DND-41 (cell line): Measurements from ENCODE around the gene CDS2.

Experiments
- ATAC-seq: fragments of 200-7000 bp; cut with Tn5 transposase; 3 replicates; pipeline ENCODE4 v1.9.1; 2021; ENCODE audit warnings: low read depth; ENCODE audit not compliant: insufficient read depth
- DNase-seq: peaks from one replicate; pipeline ENCODE4 v3.0.0-alpha.2; 2020
- H2AFZ ChIP-seq: 2 replicates; pipeline ENCODE4 v1.6.0; 2012; ENCODE audit warnings: low read depth, low read length
- H3K27ac ChIP-seq: 2 replicates; pipeline ENCODE4 v1.5.1; 2012; ENCODE audit warnings: low read length, inconsistent platforms
- H3K27me3 ChIP-seq: fragments of 200-600 bp; sonication (generic); 2 replicates; pipeline ENCODE4 v1.6.0; 2012; ENCODE audit warnings: low read length, mild to moderate bottlenecking, inconsistent platforms; ENCODE audit not compliant: insufficient read depth, poor library complexity
- H3K36me3 ChIP-seq: 2 replicates; pipeline ENCODE4 v1.5.1; 2012; ENCODE audit warnings: low read length, inconsistent platforms; ENCODE audit not compliant: insufficient read depth
- H3K4me1 ChIP-seq: 2 replicates; pipeline ENCODE4 v1.5.1; 2012; ENCODE audit warnings: mild to moderate bottlenecking, low read length; ENCODE audit not compliant: insufficient read depth
- H3K4me2 ChIP-seq: 2 replicates; pipeline ENCODE4 v1.6.0; 2012; ENCODE audit warnings: mild to moderate bottlenecking, moderate library complexity, low read length, inconsistent platforms; ENCODE audit not compliant: insufficient read depth
- H3K4me3 ChIP-seq, 2 experiments: fragments of 200-600 bp in 1 of 2; shearing (Covaris generic) in 1 of 2; 2 replicates each; pipeline ENCODE4 v1.5.1; 2012 to 2016; ENCODE audit warnings: inconsistent platforms in 2 of 2, low read length in 2 of 2, mild to moderate bottlenecking in 2 of 2, low read depth in 1 of 2, moderate library complexity in 1 of 2
- H3K79me2 ChIP-seq: 2 replicates; pipeline ENCODE4 v1.6.0; 2012; ENCODE audit warnings: low read length, inconsistent platforms; ENCODE audit not compliant: insufficient read depth
- H3K9ac ChIP-seq: 2 replicates; pipeline ENCODE4 v1.6.0; 2012; ENCODE audit warnings: low read depth, mild to moderate bottlenecking, inconsistent platforms, low read length, moderate library complexity
- H3K9me3 ChIP-seq: 2 replicates; pipeline ENCODE4 v1.5.1; 2012; ENCODE audit warnings: low read length, moderate library complexity, mild to moderate bottlenecking, inconsistent platforms; ENCODE audit not compliant: insufficient read depth, severe bottlenecking
- H4K20me1 ChIP-seq: 2 replicates; pipeline ENCODE4 v1.6.0; 2012; ENCODE audit warnings: low read length; ENCODE audit not compliant: insufficient read depth
- EZH2 ChIP-seq: IDR thresholded peaks from 3 replicates; pipeline ENCODE4 v1.6.1; 2012; ENCODE audit warnings: borderline replicate concordance, low read depth, mild to moderate bottlenecking, moderate library complexity, low read length, inconsistent platforms; ENCODE audit not compliant: severe bottlenecking
- TF ChIP-seq, protein P1 (sequence below): IDR thresholded peaks from 2 replicates; pipeline ENCODE4 v1.5.1; 2012; ENCODE audit warnings: borderline replicate concordance, low read length, moderate library complexity, mild to moderate bottlenecking; ENCODE audit not compliant: poor library complexity, severe bottlenecking; ENCODE audit errors: extremely low read depth

Gene CDS2

DNA sequence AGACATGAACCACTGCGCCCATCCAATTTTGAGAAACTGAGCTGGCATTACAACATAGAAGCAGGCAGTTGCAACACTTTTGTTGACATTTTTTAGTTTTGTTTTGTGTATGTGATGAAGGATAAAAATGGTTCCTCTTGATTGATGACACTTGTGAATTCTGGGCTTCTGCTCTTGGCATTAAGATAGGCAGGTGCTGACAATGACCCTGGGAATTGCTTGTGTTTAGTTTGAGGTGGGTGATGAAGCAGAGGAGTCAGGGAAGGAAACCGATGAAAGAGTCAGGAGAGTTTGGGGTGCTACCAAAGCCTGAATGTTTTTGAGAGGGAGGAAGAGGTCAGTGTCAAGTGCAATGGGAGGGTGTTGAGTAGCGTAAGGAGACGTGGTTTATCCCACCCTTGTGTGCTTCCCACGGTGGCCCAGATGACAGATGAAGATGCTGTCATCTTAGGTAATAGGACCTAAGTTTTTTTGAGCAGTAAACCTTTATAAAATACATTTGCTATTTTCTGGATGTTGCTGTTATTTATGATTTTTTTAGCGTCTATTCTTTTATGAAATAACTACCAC is 19.4 kb downstream of the CDS2 start:
- no peak overlapping the region for H3K4me3 ChIP-seq
- no peak overlapping the region for H3K4me2 ChIP-seq
- H3K27me3 ChIP-seq, result no peaks in the 10 kb centered on the region
- ATAC-seq (no peak), DNase-seq (no peak)
- peaks cover 61% of the 10 kb centered on the region for H4K20me1 ChIP-seq
- no peaks in the 10 kb centered on the region for H3K9me3 ChIP-seq
- no peak overlapping the region for H2AFZ ChIP-seq
- peaks cover 9% of the 10 kb centered on the region for H3K4me1 ChIP-seq
- H3K79me2 ChIP-seq, result peaks cover 97% of the 10 kb centered on the region
- peaks cover 11% of the 10 kb centered on the region for H3K36me3 ChIP-seq
- H3K9ac ChIP-seq, result no peak overlapping the region
- TF ChIP-seq, protein P1, sequence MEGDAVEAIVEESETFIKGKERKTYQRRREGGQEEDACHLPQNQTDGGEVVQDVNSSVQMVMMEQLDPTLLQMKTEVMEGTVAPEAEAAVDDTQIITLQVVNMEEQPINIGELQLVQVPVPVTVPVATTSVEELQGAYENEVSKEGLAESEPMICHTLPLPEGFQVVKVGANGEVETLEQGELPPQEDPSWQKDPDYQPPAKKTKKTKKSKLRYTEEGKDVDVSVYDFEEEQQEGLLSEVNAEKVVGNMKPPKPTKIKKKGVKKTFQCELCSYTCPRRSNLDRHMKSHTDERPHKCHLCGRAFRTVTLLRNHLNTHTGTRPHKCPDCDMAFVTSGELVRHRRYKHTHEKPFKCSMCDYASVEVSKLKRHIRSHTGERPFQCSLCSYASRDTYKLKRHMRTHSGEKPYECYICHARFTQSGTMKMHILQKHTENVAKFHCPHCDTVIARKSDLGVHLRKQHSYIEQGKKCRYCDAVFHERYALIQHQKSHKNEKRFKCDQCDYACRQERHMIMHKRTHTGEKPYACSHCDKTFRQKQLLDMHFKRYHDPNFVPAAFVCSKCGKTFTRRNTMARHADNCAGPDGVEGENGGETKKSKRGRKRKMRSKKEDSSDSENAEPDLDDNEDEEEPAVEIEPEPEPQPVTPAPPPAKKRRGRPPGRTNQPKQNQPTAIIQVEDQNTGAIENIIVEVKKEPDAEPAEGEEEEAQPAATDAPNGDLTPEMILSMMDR, result no peak
- TF ChIP-seq EZH2, result no peak
- H3K27ac ChIP-seq, result no peak overlapping the region

GRCh38 chr20:5146871-5147592 is 20.2 kb downstream of the CDS2 start:
- Histone ChIP-seq H2AFZ (no peak overlapping the region), H3K79me2 (peaks cover 96% of the 10 kb centered on the region), H3K36me3 (peaks cover 11% of the 10 kb centered on the region), H4K20me1 (peaks cover 56% of the 10 kb centered on the region), H3K9me3 (no peaks in the 10 kb centered on the region), H3K4me3 (no peak overlapping the region), H3K27ac (no peak overlapping the region; the same call in 1 of the 2 replicates), H3K4me2 (no peak overlapping the region), H3K27me3 (no peaks in the 10 kb centered on the region), H3K4me1 (peaks cover 9% of the 10 kb centered on the region), H3K9ac (no peak overlapping the region)
- TF ChIP-seq, protein P1, result no peak
- no peak for TF ChIP-seq EZH2
- ATAC-seq (no peak), DNase-seq (no peak)

DNA sequence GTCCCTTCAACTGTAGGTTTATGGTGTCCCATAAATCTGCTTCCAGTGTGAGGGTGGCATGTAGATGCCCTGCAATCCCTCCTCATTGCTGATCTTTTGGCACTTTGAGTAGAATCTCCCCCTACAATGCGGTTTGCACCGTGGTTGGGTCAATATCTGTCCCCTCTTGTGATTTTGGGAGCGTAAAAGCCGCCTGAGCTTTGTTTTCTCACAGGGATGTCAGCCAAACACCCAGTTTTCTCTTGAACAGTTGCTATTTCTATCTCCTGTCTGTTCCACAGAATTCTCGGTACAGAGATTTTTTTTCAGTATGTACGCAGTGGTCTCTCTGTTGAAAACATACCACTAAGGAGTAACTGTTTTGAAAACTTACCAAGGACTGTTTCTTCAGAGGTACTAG is 21.8 kb downstream of the CDS2 start:
- ATAC-seq, result no peak
- Histone ChIP-seq H3K27ac (no peak overlapping the region), H4K20me1 (peaks cover 62% of the 10 kb centered on the region), H3K4me3 (no peak overlapping the region), H3K27me3 (no peaks in the 10 kb centered on the region), H3K4me2 (no peak overlapping the region), H3K4me1 (peaks cover 9% of the 10 kb centered on the region), H3K9me3 (no peaks in the 10 kb centered on the region), H3K9ac (no peak overlapping the region), H3K79me2 (peaks cover 97% of the 10 kb centered on the region), H2AFZ (no peak overlapping the region), H3K36me3 (peaks cover 19% of the 10 kb centered on the region)
- TF ChIP-seq, protein P1, result no peak
- TF ChIP-seq EZH2, result no peak
- DNase-seq, result no peak
